ENCODE measurements around the gene GAR1.
"Not testable (repeated sequence)": the region's sequence is repeated elsewhere in the genome, so short reads cannot be mapped to it uniquely, and the experiment has no call there.

GAR1 gene
- total RNA-seq, result 7.5 to 8.5 reads per million in 2 donors

DNA sequence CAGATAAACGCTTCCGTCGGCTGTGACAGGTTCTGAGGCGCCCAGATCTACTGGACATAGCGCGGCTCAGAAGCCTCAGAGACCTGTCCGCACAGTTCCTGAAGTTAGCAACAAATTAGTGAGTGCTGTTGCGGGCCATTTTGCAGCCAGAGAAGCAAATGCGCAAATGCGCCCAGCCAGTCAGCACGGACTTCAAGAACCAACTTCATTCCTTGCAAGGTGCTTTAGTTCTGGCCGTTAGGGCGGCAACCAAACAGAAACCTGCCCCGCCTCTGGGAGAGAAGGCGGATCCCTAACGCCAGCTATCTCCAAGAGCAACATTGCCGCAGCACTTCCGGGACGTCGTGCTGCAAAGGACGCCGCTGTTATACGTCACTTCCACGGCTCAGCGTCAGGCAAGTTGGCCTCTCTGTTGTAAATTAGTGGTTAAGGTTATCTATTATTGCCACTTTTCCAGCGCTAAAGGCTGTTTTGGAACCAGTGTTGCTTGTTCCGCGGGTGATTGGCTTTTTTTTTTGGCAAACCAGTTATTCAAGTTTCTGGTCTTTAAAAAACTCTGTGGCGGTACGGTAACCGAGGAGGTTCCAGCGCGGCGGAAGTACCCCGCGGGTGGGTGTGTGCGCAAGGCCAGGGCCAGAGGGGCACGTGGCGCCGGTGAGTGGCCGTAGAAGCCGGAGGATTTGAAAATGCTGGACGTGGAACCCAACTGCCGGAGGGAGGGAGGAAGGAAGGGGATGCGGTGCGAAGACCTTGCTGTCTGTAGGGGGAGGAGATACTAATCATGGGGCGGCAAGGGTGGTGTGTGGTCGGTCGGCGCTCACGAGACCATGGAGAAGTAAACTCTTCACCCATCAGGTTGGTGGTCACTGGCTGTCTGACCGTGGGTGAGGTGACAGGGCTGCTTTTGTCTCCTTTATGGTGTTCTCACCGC lies at the start of gene GAR1:
Gene GAR1, plus strand, starts transcription at position 612 of the 931 bp plus-strand sequence. CDS start 403 bp downstream, outside the sequence.
- peak; percentile 74 for DNase-seq

- not testable (repeated sequence) for DNase-seq
These were observed 33.5 kb upstream of the GAR1 start for GRCh38 chr4:109782092-109782491.

- no peak for DNase-seq
These were observed 28.7 kb upstream of the GAR1 start for GRCh38 chr4:109786846-109787245.

GRCh38 chr4:109787807-109788206 lies 27.8 kb upstream of the GAR1 start:
- no peak for DNase-seq

DNA sequence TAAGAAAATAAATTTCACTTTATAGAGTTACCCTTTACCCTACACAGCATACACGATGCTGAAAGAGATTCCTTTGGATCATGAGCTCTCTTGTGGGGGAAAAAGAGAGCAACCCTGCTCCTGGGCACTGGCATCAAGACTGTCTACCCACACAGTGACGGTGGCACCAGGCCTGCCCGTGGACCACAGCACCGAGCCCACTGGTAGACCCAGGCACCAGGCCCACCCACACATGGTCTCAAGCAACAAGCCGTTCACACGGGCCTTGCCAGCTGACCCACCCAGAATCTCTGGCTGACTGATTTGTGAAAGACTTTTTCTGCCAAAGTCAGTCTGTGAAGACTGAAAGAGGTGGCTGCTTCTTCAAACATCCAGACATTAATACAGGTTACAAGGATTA lies 20.5 kb upstream of the GAR1 start:
- no peak for DNase-seq

DNA sequence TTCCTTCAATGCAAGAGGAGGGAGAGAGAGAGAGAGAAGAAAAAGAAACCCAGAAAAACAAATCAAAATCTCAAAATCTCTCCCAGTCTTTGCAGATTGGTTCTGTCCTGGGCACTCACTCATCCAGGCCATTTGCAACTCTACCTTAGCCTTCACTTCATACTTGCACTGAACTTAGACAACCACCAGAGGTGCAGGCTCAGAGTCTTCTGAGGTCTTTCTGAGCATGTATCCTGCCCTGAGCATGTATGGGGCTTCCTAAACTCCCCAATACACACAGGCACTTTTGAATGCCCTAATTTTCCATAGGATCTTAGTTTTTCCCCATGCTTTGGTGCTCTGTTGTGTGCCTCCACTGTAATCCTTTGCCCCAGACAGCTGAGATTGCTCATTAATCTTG lies 16.7 kb upstream of the GAR1 start:
- DNase-seq, result no peak

GRCh38 chr4:109801099-109801789 lies 14.3 kb upstream of the GAR1 start:
- DNase-seq, result no peak

DNA sequence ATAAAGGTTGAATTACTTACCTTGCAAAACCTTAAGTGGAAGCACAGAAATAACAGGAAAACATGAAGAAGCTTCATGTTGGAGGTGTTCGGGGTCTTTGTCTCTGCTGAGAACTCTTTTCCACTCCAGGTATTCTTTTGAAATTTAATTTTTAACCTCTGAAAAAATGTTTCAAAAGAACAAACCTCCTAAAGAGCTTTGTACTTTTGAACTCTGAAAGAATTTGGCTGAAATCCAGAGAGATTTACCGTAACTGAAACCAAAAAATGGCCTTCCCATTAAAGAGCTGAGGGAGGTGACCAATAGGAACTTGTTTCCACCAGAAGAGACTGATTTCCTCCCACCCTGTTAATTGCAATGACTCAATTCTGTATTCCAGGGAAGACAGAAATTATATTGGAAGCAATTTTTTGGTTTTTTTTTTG lies 13.7 kb upstream of the GAR1 start, which contains the start of gene CFI:
Gene CFI, minus strand, starts transcription at position 105 of the 425 bp plus-strand sequence. Its CDS starts 28 bp downstream, at position 77.
- DNase-seq, result no peak

GRCh38 chr4:109803924-109804571 lies 11.5 kb upstream of the GAR1 start:
- DNase-seq, result no peak

DNA sequence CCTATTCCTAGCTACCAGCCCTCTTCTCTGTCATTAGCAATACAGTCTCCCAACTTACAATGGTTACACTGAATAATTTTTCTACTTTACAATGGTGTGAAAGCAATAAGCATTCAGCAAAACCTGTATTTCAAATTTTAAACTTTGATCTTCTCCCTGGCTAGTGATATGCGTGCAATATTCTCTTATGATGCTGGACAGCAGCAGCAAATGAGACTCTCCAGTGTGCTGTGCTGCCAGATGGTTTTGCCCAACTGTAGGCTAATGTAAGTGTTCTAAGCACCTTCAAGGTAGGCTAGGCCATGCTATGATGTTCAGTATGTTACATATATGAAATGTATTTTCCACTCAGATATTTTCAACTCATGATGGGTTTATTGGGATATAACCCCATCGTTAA lies 5.9 kb upstream of the GAR1 start:
- DNase-seq, result no peak

DNA sequence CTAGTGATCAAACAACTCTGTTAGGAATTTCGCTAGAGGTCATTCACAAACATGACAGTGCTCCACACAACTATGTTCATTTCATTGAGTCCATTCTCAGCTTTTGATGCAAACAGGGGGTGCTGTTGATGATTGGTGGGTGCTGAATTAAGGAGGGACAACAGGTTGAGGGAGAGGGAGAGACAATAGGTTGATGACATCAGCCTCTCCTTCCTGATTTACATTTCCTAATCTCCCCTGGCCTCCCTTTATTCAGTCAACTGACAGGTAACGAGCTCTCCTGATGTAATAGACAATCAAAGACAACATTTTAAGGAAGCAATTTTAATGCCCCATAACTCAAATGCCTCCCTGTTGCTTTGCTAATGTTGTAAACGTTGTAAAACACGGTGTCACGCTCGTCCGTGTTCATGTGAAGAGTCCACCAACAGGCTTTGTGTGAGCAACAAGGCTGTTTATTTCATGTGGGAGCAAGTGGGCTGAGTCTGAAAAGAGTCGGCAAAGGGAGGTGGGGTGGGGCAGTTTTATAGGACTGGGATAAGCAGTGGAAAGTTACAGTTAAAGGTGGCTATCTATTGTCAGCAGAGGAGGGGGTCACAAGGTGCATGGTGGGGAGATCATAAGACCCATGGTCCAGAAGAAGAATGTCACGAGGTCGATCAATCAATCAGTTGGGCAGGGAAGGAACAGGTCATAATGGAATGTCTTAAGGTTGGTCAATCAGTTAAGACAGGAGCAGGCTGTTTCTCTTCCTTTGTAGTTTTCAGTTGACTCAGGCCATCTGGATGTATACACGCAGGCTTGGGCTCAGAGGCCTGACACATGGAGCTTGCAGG lies 4.8 kb upstream of the GAR1 start:
- no peak for DNase-seq

DNA sequence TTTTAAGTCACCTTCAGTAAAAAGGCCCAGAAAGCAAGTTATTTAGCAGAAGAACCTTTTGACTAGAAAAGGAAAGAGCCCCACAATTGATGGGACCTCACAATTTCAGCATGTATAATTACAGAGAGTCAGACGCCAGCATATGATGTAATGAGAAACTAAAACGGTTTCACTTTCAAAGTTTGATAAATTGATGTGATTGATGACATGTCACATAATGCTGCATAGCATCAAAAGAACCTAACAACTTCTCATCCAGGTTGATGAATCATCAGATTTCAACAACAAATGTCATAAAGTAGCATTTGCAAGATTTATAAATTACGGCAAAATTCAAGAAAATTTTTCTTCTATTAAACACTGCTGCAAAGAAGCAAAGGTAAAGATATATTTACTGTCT lies 3.9 kb upstream of the GAR1 start:
- DNase-seq, result no peak

DNA sequence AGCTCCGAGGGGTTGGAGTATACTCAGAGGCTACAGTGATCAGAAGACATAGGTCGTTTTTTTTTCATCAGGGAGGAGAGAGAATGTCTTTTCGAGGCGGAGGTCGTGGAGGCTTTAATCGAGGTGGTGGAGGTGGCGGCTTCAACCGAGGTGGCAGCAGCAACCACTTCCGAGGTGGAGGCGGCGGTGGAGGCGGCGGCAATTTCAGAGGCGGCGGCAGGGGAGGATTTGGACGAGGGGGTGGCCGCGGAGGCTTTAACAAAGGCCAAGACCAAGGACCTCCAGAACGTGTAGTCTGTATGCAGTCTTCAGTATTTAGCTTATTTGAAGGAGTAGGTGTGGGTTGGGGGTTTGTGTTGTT lies 500 bp downstream of the GAR1 start:
- peak; percentile 35 for DNase-seq

- DNase-seq, result no peak
These were observed 1.3 kb downstream of the GAR1 start for GRCh38 chr4:109816894-109817293.

GRCh38 chr4:109818268-109818667 lies 2.7 kb downstream of the GAR1 start:
- DNase-seq, result no peak

DNA sequence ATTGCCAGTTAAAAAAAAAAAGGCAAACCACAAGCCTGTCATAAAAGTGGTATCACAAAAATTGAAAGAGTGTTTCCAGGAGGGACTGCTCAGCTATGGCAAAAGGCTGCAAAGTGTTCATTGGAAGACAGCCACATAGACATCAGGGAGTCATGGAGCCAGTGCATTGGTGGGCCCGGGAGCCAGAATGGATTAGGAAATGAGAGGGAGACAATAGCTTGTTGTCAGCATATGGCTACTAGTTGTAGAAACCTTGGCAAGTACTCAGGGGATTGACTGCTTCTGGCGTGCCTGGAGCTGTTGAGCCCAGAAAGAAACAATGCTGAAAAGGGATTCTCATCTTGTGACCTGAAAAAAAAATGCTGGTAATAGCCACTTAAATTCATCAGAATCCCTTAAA lies 5.0 kb downstream of the GAR1 start:
- DNase-seq, result no peak

GRCh38 chr4:109821185-109821584 lies 5.6 kb downstream of the GAR1 start:
- no peak for DNase-seq

DNA sequence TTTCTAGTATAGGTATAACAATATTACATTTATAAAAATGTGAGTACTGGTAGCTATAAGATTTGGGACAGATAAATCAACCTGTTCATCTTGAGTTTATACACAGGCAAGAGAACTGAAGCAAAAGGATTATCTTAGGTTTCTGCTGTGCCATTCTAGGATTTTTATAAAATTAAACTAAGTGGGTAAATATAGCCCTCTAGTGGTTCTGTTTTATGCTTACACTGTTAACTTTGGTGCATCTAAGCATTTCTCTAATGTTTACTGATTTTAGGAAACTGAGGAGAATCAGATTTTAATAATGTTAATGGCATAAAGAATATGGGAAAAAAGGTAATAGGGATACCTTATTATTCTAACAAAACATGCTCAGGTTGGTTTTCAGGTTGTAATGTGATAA lies 11.2 kb downstream of the GAR1 start:
- DNase-seq, result no peak

- no peak for DNase-seq
These were observed 12.1 kb downstream of the GAR1 start, which contains the start of gene RRH for GRCh38 chr4:109827672-109828071. Gene RRH (plus strand): TSS chr4:109827972. CDS start chr4:109828028, 56 bp downstream.

DNA sequence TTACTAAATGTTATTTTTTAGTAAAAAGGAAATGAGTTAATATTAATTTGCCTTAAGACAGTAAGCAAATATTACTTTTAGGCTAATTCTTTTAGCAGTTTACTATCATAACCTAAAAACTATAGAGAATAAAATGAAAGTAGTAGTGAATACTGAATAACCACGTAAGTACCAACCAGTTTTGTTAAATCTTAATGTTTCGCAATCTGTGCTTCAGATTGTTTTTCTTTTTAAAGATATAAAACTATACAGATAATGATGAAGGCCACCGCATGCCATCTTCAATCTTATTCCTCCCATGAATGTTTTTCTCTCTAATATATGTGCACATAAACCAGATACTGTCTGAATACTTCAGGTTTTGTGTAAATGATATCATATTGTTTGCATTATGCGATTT lies 18.2 kb downstream of the GAR1 start:
- no peak for DNase-seq

DNA sequence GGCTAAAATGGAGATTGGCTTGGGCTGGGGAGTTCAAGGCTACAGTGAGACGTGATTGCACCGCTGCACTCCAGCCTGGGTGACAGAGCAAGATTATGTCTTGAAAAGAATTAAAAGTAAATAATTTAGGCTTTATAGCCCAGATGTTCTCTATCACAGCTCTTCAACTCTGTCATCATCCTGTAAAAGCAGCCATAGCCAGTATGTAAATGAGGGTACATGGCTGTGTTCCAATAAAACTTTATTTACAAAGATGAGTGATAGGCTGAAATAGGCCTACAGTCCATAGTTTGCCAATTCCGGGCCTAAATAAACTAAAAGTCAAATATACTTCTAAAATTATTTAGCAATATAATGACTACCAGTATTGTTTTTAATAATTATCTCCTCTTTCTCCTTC lies 21.4 kb downstream of the GAR1 start:
- DNase-seq, result no peak

GRCh38 chr4:109846395-109847098 lies 31.0 kb downstream of the GAR1 start:
- no peak for DNase-seq

Data from T-helper 9 cell (primary cell).